SK-N-SH (cell line): Measurements from ENCODE around the gene HOMER2.

Source experiments
- CHD2 ChIP-seq: fragments of 150-350 bp; IDR thresholded peaks from 2 replicates; pipeline ENCODE4 v1.6.1; 2018; ENCODE audit warnings: low read length; ENCODE audit not compliant: partially characterized antibody
- CTCF ChIP-seq: fragments of 200-600 bp; sonication (generic); IDR thresholded peaks from 2 replicates; pipeline ENCODE4 v1.6.1; 2017; ENCODE audit warnings: antibody characterized with exemption, mild to moderate bottlenecking, moderate library complexity
- ELF1 ChIP-seq: IDR thresholded peaks from 2 replicates; pipeline ENCODE4 v1.4.0; 2012
- IRF3 ChIP-seq: fragments of 150-350 bp; IDR thresholded peaks from 2 replicates; pipeline ENCODE4 v1.6.1; 2016; ENCODE audit warnings: mild to moderate bottlenecking, low read depth, low read length
- JUND ChIP-seq: IDR thresholded peaks from 2 replicates; pipeline ENCODE4 v1.4.0; 2012
- NRF1 ChIP-seq: IDR thresholded peaks from 2 replicates; pipeline ENCODE4 v1.6.1; 2012; ENCODE audit warnings: low read depth, mild to moderate bottlenecking, low read length
- RAD21 ChIP-seq: IDR thresholded peaks from 2 replicates; pipeline ENCODE4 v1.6.1; 2012; ENCODE audit warnings: mild to moderate bottlenecking, low read length
- USF2 ChIP-seq: fragments of 150-350 bp; IDR thresholded peaks from 2 replicates; pipeline ENCODE4 v1.6.1; 2017; ENCODE audit warnings: antibody characterized with exemption, low read length, low read depth, borderline replicate concordance
- YY1 ChIP-seq: IDR thresholded peaks from 2 replicates; pipeline ENCODE4 v1.4.0; 2012; ENCODE audit warnings: low read depth, mild to moderate bottlenecking
- TF ChIP-seq, protein P1 (sequence below): IDR thresholded peaks from 2 replicates; pipeline ENCODE4 v1.4.0; 2012; ENCODE audit warnings: low read depth, borderline replicate concordance

- TF ChIP-seq JUND = no peak
- TF ChIP-seq CTCF = no peak
- TF ChIP-seq RAD21 = no peak
- TF ChIP-seq, protein P1, sequence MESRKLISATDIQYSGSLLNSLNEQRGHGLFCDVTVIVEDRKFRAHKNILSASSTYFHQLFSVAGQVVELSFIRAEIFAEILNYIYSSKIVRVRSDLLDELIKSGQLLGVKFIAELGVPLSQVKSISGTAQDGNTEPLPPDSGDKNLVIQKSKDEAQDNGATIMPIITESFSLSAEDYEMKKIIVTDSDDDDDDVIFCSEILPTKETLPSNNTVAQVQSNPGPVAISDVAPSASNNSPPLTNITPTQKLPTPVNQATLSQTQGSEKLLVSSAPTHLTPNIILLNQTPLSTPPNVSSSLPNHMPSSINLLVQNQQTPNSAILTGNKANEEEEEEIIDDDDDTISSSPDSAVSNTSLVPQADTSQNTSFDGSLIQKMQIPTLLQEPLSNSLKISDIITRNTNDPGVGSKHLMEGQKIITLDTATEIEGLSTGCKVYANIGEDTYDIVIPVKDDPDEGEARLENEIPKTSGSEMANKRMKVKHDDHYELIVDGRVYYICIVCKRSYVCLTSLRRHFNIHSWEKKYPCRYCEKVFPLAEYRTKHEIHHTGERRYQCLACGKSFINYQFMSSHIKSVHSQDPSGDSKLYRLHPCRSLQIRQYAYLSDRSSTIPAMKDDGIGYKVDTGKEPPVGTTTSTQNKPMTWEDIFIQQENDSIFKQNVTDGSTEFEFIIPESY = no peak
- no peak for TF ChIP-seq NRF1
- no peak for TF ChIP-seq USF2
- TF ChIP-seq CHD2 = no peak
- no peak for TF ChIP-seq ELF1
- no peak for TF ChIP-seq YY1
- TF ChIP-seq IRF3 = no peak
These were observed 29.8 kb downstream of the HOMER2 start for GRCh38 chr15:82922737-82923136.
